GM20000 (cell line): ENCODE results near the gene FMN2.

Experiments used
- DNase-seq: peaks from one replicate; pipeline ENCODE4 v3.0.0; 2012; ENCODE audit warnings: low spot score
- CTCF ChIP-seq: IDR thresholded peaks from 2 replicates; pipeline ENCODE4 v1.5.1; 2012; ENCODE audit warnings: mild to moderate bottlenecking, control low read depth; ENCODE audit errors: extremely low read depth, missing control alignments

Gene FMN2

GRCh38 chr1:240517891-240518290 lies 426.2 kb downstream of the FMN2 start:
- TF ChIP-seq CTCF = no peak
- no peak for DNase-seq

DNA sequence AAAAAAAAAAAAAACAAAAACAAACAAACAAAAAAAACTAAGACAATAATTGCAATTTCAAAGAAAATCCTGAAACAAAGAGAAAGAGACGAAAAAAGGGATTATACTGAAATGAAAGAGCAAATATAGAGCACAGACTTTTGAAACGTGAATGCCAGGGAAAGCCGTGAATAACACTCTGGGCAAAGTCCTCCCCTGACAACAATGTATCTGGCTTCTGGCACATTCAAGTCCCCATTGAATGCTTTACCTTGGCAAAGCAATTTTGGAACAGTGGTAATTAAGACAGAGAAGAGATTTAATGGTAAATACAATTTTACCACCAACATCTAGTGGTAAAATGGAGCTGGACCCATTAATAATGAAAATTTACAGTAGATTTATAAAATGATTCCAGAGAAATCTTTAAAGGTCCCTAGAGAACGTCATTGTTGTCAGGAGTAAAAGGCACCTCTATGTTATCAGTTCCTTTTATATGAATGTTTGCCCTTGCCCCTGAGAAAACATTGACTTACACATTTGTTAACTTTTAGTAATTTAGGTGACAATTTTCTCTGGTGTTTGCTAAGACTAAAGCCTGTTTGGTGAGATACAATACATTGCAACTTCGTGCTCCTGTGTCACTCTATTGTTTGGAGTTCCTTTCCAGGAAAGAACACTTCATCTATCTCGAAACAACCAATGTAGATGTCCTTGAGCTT lies 430.6 kb downstream of the FMN2 start:
- DNase-seq = no peak
- no peak for TF ChIP-seq CTCF

DNA sequence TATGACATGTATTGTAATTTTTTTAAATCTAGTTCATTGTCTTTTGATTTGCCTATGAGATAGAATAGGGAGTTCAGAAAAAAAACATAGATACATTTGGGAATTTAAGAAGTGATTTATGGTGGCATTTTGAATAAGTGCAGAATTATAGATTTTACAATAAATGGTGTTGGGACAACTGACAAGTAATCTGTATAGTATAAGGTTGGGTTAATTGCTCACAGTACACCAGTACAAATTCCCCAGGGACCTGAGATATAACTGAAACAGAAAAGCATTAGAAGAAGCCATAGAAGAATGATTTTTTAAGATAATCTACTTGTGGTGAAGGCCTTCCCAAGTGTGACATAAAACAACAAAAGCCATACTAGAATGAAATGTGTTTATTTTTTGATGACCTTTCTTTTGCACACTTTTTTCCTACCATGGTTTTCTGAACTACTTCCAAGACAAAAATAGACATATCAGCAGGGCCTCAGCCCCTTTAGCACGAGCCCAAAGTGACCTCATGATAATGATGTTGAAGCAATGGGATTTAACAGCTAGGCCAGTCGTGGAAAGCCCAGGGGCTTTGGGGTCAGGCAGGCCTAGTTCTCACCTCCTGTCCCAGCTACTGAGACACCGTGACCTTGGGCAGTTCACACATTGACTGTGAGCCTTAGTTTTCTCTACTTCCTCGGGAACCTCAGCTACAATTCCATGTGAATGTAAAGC lies 432.8 kb downstream of the FMN2 start:
- no peak for DNase-seq
- no peak for TF ChIP-seq CTCF
